K562 (cell line): Measurements from ENCODE around the gene DNAJC8. TPM values are rescaled to one million over a fixed set of nuclear protein-coding genes. Genes with fewer than 3 reads are reported as not detected.

Experiments used
- FOXM1 ChIP-seq, 2 experiments: fragments of 450-650 bp in 1 of 2; sonication (generic) in 1 of 2; formaldehyde crosslinking in 1 of 2; IDR thresholded peaks; 2 replicates each; pipeline versions ENCODE4 v1.6.1 to v1.9.0; 2017 to 2022; ENCODE audit warnings: low read depth in 2 of 2, mild to moderate bottlenecking in 2 of 2, missing genetic modification reagents in 1 of 2, moderate library complexity in 1 of 2
- HDAC2 ChIP-seq: fragments of 450-650 bp; IDR thresholded peaks from 2 replicates; pipeline ENCODE4 v1.6.1; 2016; ENCODE audit warnings: mild to moderate bottlenecking
- KLF13 ChIP-seq: fragments of 450-650 bp; IDR thresholded peaks from 2 replicates; pipeline ENCODE4 v1.6.1; 2016; ENCODE audit warnings: missing genetic modification characterization, low read depth, mild to moderate bottlenecking, missing compliant biosample characterization, moderate library complexity, borderline replicate concordance
- LARP7 ChIP-seq: fragments of 450-650 bp; IDR thresholded peaks from 2 replicates; pipeline ENCODE4 v1.6.1; 2016
- ZBTB1 ChIP-seq: sonication (generic); formaldehyde crosslinking; IDR thresholded peaks from 2 replicates; pipeline ENCODE4 v1.8.1; 2023; ENCODE audit warnings: missing genetic modification reagents, low read depth, mild to moderate bottlenecking, borderline replicate concordance
- ZNF224 ChIP-seq: sonication (generic); formaldehyde crosslinking; IDR thresholded peaks from 2 replicates; pipeline ENCODE4 v1.8.0; 2022; ENCODE audit warnings: mild to moderate bottlenecking, missing genetic modification reagents
- ZNF668 ChIP-seq: fragments of 250-450 bp; sonication (Bioruptor Pico); IDR thresholded peaks from 2 replicates; pipeline ENCODE4 v1.8.0; 2022; ENCODE audit warnings: mild to moderate bottlenecking, inconsistent platforms
- polyA plus RNA-seq, 8 experiments: library from polyadenylated mRNA; depleted of rRNA in 4 of 8; stranded (reverse) in 5 of 8; unstranded in 3 of 8; fragments of >200 nt; fragmentation: Nextera tagmentation in 2 of 8; fragmentation: Illumina TruSeq in 1 of 8; extraction: Ambion mirVana in 2 of 8; extraction: Trizol in 1 of 8; gene quantifications; 2 replicates each; pipeline versions ENCODE4 v1.2.1 to v1.2.3, GENCODE V29; 2011 to 2014; ENCODE audit warnings: inconsistent platforms in 1 of 8, missing spikeins in 1 of 8
- total RNA-seq, 7 experiments: library from RNA; depleted of rRNA in 6 of 7; stranded (reverse); fragments of >200 nt in 6 of 7; fragmentation: Illumina TruSeq in 2 of 7; extraction: Trizol in 2 of 7; gene quantifications; 2 replicates each; pipeline versions ENCODE4 v1.2.1 to v1.2.3, GENCODE V29; 2011 to 2021; ENCODE audit warnings: low replicate concordance in 1 of 7
- TF ChIP-seq, protein P1 (sequence below): sonication (generic); formaldehyde crosslinking; IDR thresholded peaks from 2 replicates; pipeline ENCODE4 v1.8.1; 2023; ENCODE audit warnings: mild to moderate bottlenecking, missing genetic modification reagents
- TF ChIP-seq, protein P2 (sequence below): IDR thresholded peaks from 2 replicates; pipeline ENCODE4 v1.6.1; 2016; ENCODE audit warnings: missing genetic modification characterization, missing compliant biosample characterization
- TF ChIP-seq, protein P3 (sequence below): sonication (generic); formaldehyde crosslinking; IDR thresholded peaks from 2 replicates; pipeline ENCODE4 v1.8.1; 2023; ENCODE audit warnings: missing genetic modification reagents, mild to moderate bottlenecking, borderline replicate concordance
- TF ChIP-seq, protein P4 (sequence below), 2 experiments: fragments of 200-800 bp in 1 of 2; sonication (Bioruptor generic) in 1 of 2; sonication (generic) in 1 of 2; formaldehyde crosslinking in 1 of 2; IDR thresholded peaks in 1 of 2; conservative IDR thresholded peaks in 1 of 2; 2 replicates each; pipeline versions ENCODE4 v1.5.0 to v1.6.1; 2016 to 2020; ENCODE audit warnings: missing compliant biosample characterization in 1 of 2, missing genetic modification characterization in 1 of 2, missing genetic modification reagents in 1 of 2
- TF ChIP-seq, protein P5 (sequence below), 2 experiments: fragments of 150-350 bp in 1 of 2; IDR thresholded peaks; 2 replicates each; pipeline ENCODE4 v1.6.1; 2012 to 2016; ENCODE audit warnings: low read depth in 2 of 2, low read length in 2 of 2, mild to moderate bottlenecking in 1 of 2, moderate library complexity in 1 of 2

The DNAJC8 gene
- total and polyA plus RNA-seq, 9 of the 15 experiments (the other 6 are each of a cell fraction or from before 2014, with no cell fraction given): 143 to 508 (median 209) TPM

DNA sequence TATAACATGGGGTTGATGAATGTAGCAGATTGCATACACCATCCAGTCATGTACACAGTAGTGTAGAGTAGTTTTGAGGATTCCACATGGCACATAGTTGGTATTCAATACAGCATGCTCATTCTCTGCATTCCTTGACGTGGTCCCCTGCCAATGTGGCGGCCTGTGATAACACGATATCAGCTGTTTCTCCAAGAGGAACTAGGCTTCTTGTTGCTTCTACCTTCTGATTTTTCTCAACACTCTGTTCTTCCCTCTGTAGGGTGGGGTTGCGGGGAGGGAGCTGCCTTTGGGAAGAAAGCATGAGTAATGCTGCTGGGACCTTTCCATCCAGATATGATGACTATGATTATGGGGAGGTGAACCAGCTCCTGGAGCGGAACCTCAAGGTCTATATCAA lies 45.9 kb upstream of the DNAJC8 start (continued):
- TF ChIP-seq, protein P1, sequence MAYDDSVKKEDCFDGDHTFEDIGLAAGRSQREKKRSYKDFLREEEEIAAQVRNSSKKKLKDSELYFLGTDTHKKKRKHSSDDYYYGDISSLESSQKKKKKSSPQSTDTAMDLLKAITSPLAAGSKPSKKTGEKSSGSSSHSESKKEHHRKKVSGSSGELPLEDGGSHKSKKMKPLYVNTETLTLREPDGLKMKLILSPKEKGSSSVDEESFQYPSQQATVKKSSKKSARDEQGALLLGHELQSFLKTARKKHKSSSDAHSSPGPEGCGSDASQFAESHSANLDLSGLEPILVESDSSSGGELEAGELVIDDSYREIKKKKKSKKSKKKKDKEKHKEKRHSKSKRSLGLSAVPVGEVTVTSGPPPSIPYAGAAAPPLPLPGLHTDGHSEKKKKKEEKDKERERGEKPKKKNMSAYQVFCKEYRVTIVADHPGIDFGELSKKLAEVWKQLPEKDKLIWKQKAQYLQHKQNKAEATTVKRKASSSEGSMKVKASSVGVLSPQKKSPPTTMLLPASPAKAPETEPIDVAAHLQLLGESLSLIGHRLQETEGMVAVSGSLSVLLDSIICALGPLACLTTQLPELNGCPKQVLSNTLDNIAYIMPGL (CRISPR knock-in tag): no peak
- TF ChIP-seq, protein P2, sequence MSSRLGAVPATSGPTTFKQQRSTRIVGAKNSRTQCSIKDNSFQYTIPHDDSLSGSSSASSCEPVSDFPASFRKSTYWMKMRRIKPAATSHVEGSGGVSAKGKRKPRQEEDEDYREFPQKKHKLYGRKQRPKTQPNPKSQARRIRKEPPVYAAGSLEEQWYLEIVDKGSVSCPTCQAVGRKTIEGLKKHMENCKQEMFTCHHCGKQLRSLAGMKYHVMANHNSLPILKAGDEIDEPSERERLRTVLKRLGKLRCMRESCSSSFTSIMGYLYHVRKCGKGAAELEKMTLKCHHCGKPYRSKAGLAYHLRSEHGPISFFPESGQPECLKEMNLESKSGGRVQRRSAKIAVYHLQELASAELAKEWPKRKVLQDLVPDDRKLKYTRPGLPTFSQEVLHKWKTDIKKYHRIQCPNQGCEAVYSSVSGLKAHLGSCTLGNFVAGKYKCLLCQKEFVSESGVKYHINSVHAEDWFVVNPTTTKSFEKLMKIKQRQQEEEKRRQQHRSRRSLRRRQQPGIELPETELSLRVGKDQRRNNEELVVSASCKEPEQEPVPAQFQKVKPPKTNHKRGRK (tag): no peak
- TF ChIP-seq, protein P3, sequence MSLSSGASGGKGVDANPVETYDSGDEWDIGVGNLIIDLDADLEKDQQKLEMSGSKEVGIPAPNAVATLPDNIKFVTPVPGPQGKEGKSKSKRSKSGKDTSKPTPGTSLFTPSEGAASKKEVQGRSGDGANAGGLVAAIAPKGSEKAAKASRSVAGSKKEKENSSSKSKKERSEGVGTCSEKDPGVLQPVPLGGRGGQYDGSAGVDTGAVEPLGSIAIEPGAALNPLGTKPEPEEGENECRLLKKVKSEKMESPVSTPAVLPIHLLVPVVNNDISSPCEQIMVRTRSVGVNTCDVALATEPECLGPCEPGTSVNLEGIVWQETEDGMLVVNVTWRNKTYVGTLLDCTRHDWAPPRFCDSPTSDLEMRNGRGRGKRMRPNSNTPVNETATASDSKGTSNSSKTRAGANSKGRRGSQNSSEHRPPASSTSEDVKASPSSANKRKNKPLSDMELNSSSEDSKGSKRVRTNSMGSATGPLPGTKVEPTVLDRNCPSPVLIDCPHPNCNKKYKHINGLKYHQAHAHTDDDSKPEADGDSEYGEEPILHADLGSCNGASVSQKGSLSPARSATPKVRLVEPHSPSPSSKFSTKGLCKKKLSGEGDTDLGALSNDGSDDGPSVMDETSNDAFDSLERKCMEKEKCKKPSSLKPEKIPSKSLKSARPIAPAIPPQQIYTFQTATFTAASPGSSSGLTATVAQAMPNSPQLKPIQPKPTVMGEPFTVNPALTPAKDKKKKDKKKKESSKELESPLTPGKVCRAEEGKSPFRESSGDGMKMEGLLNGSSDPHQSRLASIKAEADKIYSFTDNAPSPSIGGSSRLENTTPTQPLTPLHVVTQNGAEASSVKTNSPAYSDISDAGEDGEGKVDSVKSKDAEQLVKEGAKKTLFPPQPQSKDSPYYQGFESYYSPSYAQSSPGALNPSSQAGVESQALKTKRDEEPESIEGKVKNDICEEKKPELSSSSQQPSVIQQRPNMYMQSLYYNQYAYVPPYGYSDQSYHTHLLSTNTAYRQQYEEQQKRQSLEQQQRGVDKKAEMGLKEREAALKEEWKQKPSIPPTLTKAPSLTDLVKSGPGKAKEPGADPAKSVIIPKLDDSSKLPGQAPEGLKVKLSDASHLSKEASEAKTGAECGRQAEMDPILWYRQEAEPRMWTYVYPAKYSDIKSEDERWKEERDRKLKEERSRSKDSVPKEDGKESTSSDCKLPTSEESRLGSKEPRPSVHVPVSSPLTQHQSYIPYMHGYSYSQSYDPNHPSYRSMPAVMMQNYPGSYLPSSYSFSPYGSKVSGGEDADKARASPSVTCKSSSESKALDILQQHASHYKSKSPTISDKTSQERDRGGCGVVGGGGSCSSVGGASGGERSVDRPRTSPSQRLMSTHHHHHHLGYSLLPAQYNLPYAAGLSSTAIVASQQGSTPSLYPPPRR (CRISPR knock-in tag): no peak
- TF ChIP-seq KLF13 (no peak), HDAC2 (0 out of 2 replicates have a peak, but pooled peaks have one; percentile 22), ZBTB1 (CRISPR knock-in tag) (no peak), FOXM1 (IDR thresholded peaks at IDR 0.05; ENCODE audit: low read depth) (no peak), FOXM1 (CRISPR knock-in tag; IDR thresholded peaks at IDR 0.05; ENCODE audit: low read depth) (no peak), LARP7 (no peak), ZNF668 (CRISPR knock-in tag) (no peak), ZNF224 (CRISPR knock-in tag) (no peak)
- TF ChIP-seq, protein P4, sequence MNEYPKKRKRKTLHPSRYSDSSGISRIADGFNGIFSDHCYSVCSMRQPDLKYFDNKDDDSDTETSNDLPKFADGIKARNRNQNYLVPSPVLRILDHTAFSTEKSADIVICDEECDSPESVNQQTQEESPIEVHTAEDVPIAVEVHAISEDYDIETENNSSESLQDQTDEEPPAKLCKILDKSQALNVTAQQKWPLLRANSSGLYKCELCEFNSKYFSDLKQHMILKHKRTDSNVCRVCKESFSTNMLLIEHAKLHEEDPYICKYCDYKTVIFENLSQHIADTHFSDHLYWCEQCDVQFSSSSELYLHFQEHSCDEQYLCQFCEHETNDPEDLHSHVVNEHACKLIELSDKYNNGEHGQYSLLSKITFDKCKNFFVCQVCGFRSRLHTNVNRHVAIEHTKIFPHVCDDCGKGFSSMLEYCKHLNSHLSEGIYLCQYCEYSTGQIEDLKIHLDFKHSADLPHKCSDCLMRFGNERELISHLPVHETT (CRISPR knock-in tag; conservative IDR thresholded peaks at IDR 0.05 in 1 of 2, IDR thresholded peaks at IDR 0.05 in 1 of 2): no peak
- TF ChIP-seq, protein P5, sequence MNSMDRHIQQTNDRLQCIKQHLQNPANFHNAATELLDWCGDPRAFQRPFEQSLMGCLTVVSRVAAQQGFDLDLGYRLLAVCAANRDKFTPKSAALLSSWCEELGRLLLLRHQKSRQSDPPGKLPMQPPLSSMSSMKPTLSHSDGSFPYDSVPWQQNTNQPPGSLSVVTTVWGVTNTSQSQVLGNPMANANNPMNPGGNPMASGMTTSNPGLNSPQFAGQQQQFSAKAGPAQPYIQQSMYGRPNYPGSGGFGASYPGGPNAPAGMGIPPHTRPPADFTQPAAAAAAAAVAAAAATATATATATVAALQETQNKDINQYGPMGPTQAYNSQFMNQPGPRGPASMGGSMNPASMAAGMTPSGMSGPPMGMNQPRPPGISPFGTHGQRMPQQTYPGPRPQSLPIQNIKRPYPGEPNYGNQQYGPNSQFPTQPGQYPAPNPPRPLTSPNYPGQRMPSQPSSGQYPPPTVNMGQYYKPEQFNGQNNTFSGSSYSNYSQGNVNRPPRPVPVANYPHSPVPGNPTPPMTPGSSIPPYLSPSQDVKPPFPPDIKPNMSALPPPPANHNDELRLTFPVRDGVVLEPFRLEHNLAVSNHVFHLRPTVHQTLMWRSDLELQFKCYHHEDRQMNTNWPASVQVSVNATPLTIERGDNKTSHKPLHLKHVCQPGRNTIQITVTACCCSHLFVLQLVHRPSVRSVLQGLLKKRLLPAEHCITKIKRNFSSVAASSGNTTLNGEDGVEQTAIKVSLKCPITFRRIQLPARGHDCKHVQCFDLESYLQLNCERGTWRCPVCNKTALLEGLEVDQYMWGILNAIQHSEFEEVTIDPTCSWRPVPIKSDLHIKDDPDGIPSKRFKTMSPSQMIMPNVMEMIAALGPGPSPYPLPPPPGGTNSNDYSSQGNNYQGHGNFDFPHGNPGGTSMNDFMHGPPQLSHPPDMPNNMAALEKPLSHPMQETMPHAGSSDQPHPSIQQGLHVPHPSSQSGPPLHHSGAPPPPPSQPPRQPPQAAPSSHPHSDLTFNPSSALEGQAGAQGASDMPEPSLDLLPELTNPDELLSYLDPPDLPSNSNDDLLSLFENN (IDR thresholded peaks at IDR 0.05; ENCODE audit: low read depth in 2 of 2, low read length in 2 of 2): no peak; a peak in 1 of 4 replicates
